GM21381 (cell line): ENCODE data around the gene PLEKHM3.
"Not testable (repeated sequence)": the region's sequence is repeated elsewhere in the genome, so short reads cannot be mapped to it uniquely, and the experiment has no call there.

ENCODE experiments used
- ATAC-seq: cut with Tn5 transposase; IDR thresholded peaks from one replicate; pipeline ENCODE4 v1.9.1; 2021; ENCODE audit warnings: mild to moderate bottlenecking, moderate library complexity; ENCODE audit not compliant: unreplicated experiment

PLEKHM3 gene

GRCh38 chr2:207929923-207930322 is 95.4 kb downstream of the PLEKHM3 start:
- ATAC-seq = no peak

GRCh38 chr2:207928079-207928478 is 97.2 kb downstream of the PLEKHM3 start:
- ATAC-seq = no peak

GRCh38 chr2:207926989-207927300 is 98.4 kb downstream of the PLEKHM3 start:
- no peak for ATAC-seq

- ATAC-seq = no peak
Observed at GRCh38 chr2:207926133-207926988, 99.0 kb downstream of the PLEKHM3 start.

- ATAC-seq = no peak
Observed at GRCh38 chr2:207925601-207926000, 99.7 kb downstream of the PLEKHM3 start.

- no peak for ATAC-seq
Observed at GRCh38 chr2:207921606-207922005, 103.7 kb downstream of the PLEKHM3 start.

- no peak for ATAC-seq
Observed at GRCh38 chr2:207920721-207921120, 104.6 kb downstream of the PLEKHM3 start.

- ATAC-seq = no peak
Observed at GRCh38 chr2:207920321-207920720, 105.0 kb downstream of the PLEKHM3 start.

- no peak for ATAC-seq
Observed at GRCh38 chr2:207919164-207919919, 106.0 kb downstream of the PLEKHM3 start.

- ATAC-seq = no peak
Observed at GRCh38 chr2:207914716-207915115, 110.6 kb downstream of the PLEKHM3 start.

GRCh38 chr2:207913772-207914358 is 111.5 kb downstream of the PLEKHM3 start:
- ATAC-seq = no peak

GRCh38 chr2:207911856-207912255 is 113.5 kb downstream of the PLEKHM3 start:
- ATAC-seq = no peak

GRCh38 chr2:207911215-207911614 is 114.1 kb downstream of the PLEKHM3 start:
- ATAC-seq = no peak

- not testable (repeated sequence) for ATAC-seq
Observed at GRCh38 chr2:207906495-207906894, 118.8 kb downstream of the PLEKHM3 start.

GRCh38 chr2:207905546-207905945 is 119.8 kb downstream of the PLEKHM3 start:
- no peak for ATAC-seq

GRCh38 chr2:207903236-207903635 is 122.1 kb downstream of the PLEKHM3 start:
- ATAC-seq = no peak

GRCh38 chr2:207902821-207903220 is 122.5 kb downstream of the PLEKHM3 start:
- ATAC-seq = no peak

- ATAC-seq = no peak
Observed at GRCh38 chr2:207901829-207902228, 123.5 kb downstream of the PLEKHM3 start.

- ATAC-seq = no peak
Observed at GRCh38 chr2:207901401-207901800, 123.9 kb downstream of the PLEKHM3 start.

GRCh38 chr2:207898354-207898695 is 127.0 kb downstream of the PLEKHM3 start:
- ATAC-seq = no peak

- no peak for ATAC-seq
Observed at GRCh38 chr2:207897541-207898353, 127.6 kb downstream of the PLEKHM3 start.
